Ecto neural progenitor cell (in vitro differentiated cells): Measurements from ENCODE around the gene DUSP28.
A peak's percentile ranks its signal among the peaks of the same experiment; 100 is the strongest.

Source experiments
- DNase-seq: peaks from one replicate; pipeline ENCODE4 v3.0.0-alpha.2; 2018; ENCODE audit warnings: low spot score

DUSP28 gene

GRCh38 chr2:240601061-240601830 is 41.1 kb downstream of the DUSP28 start:
- DNase-seq, result no peak

- DNase-seq, result no peak
Observed at GRCh38 chr2:240601831-240602160, 41.6 kb downstream of the DUSP28 start.

GRCh38 chr2:240602266-240603050 is 42.3 kb downstream of the DUSP28 start:
- no peak for DNase-seq

GRCh38 chr2:240603081-240603835 is 43.1 kb downstream of the DUSP28 start:
- DNase-seq, result no peak

GRCh38 chr2:240603846-240604245 is 43.7 kb downstream of the DUSP28 start:
- DNase-seq, result no peak

GRCh38 chr2:240604291-240604938 is 44.3 kb downstream of the DUSP28 start:
- DNase-seq, result peak; percentile 79

- no peak for DNase-seq
Observed at GRCh38 chr2:240604939-240605716, 45.0 kb downstream of the DUSP28 start.

GRCh38 chr2:240605867-240606743 is 45.9 kb downstream of the DUSP28 start:
- DNase-seq, result no peak

GRCh38 chr2:240611601-240612210 is 51.5 kb downstream of the DUSP28 start:
- no peak for DNase-seq
